Measurements from ENCODE around the gene FCHO2. TPM values are rescaled to one million over a fixed set of nuclear protein-coding genes. Genes with fewer than 3 reads are reported as not detected.

Gene FCHO2
- total RNA-seq, 1 donor from 2014 or later, result 30.2 TPM

DNA sequence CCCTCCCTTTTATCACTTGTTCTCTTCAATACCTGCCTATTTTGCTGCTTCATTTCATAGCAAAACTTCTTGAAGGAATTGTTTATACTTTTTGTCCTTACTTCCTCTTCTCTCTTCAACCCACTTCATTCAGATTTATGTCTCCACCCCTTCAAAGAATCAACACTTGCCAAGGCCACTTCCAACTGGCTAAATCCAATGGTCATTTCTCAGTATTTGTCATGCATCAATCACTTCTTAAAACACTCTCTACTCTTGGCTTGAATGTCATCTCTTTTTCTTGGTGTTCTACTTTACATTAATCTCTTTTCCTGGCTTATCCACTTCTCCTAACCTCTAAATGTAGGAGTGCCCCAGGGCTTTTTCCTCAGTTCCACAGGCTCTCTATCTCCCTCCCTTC lies 8.3 kb upstream of the FCHO2 start:
- peaks cover 3% of the 10 kb centered on the region for H3K27me3 Mint-ChIP-seq
- no peak overlapping the region for H3K27ac Mint-ChIP-seq
- H3K36me3 Mint-ChIP-seq (ENCODE audit: insufficient read depth), result no peaks in the 10 kb centered on the region
- H3K9me3 Mint-ChIP-seq (ENCODE audit: low read depth), result no peaks in the 10 kb centered on the region
- H3K4me3 Mint-ChIP-seq (ENCODE audit: low read depth), result no peak overlapping the region
- no peaks in the 10 kb centered on the region for H3K4me1 Mint-ChIP-seq (ENCODE audit: low read depth)
- TF ChIP-seq, protein P1, sequence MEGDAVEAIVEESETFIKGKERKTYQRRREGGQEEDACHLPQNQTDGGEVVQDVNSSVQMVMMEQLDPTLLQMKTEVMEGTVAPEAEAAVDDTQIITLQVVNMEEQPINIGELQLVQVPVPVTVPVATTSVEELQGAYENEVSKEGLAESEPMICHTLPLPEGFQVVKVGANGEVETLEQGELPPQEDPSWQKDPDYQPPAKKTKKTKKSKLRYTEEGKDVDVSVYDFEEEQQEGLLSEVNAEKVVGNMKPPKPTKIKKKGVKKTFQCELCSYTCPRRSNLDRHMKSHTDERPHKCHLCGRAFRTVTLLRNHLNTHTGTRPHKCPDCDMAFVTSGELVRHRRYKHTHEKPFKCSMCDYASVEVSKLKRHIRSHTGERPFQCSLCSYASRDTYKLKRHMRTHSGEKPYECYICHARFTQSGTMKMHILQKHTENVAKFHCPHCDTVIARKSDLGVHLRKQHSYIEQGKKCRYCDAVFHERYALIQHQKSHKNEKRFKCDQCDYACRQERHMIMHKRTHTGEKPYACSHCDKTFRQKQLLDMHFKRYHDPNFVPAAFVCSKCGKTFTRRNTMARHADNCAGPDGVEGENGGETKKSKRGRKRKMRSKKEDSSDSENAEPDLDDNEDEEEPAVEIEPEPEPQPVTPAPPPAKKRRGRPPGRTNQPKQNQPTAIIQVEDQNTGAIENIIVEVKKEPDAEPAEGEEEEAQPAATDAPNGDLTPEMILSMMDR (IDR thresholded peaks at IDR 0.05; ENCODE audit: unreplicated experiment), result no peak
- DNase-seq (ENCODE audit: low spot score, unreplicated experiment), result no peak

DNA sequence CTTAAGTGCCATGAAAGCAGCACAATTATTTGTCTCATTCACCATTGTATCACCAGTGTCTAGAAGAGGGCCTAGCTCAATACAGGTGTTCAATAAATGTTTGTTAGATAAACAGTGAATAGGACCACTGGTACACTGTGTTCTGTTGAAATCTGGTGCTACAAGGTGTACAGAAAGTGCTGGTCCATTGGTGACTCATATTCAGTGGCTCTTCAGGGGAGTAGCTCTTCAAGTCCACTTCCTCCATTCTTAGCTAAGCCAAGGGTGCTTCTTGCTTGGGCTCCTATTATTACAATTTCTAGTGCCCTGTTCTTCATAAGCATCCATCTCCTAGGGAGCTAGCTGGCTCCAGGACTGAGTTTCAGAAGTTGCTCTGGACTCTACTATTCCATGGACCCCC lies 6.4 kb upstream of the FCHO2 start:
- TF ChIP-seq, protein P1 (IDR thresholded peaks at IDR 0.05; ENCODE audit: unreplicated experiment), result no peak
- no peak for DNase-seq (ENCODE audit: low spot score, unreplicated experiment)
- Mint-ChIP-seq H3K36me3 (ENCODE audit: insufficient read depth) (no peaks in the 10 kb centered on the region), H3K27me3 (peaks cover 6% of the 10 kb centered on the region), H3K4me3 (ENCODE audit: low read depth) (no peak overlapping the region), H3K9me3 (ENCODE audit: low read depth) (no peaks in the 10 kb centered on the region), H3K4me1 (ENCODE audit: low read depth) (peaks cover 7% of the 10 kb centered on the region), H3K27ac (no peak overlapping the region)

DNA sequence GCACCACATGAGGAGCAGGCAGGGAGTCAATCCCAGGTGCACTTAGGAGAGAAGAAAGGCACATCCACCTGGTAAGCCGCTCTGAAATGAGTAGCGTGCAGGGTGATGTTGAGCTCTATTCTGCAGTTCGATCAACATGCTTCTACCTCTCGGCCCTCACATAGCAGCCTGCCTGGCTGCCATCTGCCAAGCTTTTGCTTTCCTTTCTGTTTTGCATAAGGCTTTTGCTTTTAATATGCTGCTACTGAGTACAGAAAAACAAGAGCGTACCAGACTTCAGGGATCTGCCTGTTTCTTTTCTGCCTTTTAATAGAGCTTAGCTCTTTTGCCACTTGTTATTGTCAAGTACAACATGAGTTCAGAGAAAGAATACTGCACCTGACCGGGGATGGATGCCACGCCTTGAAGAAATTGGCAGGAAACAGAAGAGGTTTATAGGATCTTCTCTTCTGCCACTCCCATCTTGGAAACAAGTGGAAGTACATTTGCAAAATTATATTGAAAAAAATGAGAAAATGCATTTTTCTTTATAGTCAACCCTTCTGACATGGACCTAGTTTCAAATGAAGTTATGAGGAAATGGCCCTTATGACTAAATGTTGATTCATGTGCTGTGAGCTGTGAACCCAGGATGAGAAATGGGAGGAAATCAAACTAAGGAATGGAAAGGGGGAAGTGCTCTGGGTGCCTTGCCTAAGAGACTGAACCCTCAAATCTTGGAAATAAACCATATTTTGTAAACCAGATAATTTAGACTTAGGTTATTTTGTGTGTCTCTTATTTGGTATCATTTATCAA lies 4.0 kb upstream of the FCHO2 start:
- Mint-ChIP-seq H3K4me3 (ENCODE audit: low read depth) (no peak overlapping the region), H3K36me3 (ENCODE audit: insufficient read depth) (no peaks in the 10 kb centered on the region), H3K27ac (no peak overlapping the region), H3K4me1 (ENCODE audit: low read depth) (peaks cover 14% of the 10 kb centered on the region), H3K9me3 (ENCODE audit: low read depth) (no peaks in the 10 kb centered on the region), H3K27me3 (peaks cover 6% of the 10 kb centered on the region)
- DNase-seq (ENCODE audit: low spot score, unreplicated experiment), result no peak
- TF ChIP-seq, protein P1 (IDR thresholded peaks at IDR 0.05; ENCODE audit: unreplicated experiment), result no peak

DNA sequence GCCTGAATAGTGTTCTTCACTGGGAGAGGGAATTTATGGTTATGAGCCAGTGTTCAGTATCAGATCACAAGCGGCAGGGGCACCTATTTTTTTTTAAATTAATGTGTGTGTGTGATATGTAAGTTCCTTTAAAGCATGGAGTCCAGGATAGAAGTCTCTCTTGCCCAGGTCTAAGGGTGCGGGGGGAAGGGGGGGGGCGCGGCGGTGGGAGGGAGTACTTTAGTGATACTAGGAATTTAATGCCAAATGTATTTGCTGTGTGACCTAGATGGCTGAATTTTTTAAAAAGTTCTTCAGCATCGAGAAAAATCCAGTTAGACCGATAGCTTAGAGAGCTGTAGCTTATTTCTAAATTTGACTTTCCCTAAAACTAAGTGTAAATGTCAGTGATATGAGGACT lies 1.5 kb upstream of the FCHO2 start:
- DNase-seq (ENCODE audit: low spot score, unreplicated experiment), result no peak
- TF ChIP-seq, protein P1 (IDR thresholded peaks at IDR 0.05; ENCODE audit: unreplicated experiment), result no peak
- no peaks in the 10 kb centered on the region for H3K9me3 Mint-ChIP-seq (ENCODE audit: low read depth)
- peak overlapping the region; percentile 52 for H3K4me3 Mint-ChIP-seq (ENCODE audit: low read depth)
- H3K27ac Mint-ChIP-seq, result no peak overlapping the region
- H3K27me3 Mint-ChIP-seq, result peaks cover 3% of the 10 kb centered on the region
- peaks cover 25% of the 10 kb centered on the region for H3K4me1 Mint-ChIP-seq (ENCODE audit: low read depth)
- H3K36me3 Mint-ChIP-seq (ENCODE audit: insufficient read depth), result peaks cover 1% of the 10 kb centered on the region

DNA sequence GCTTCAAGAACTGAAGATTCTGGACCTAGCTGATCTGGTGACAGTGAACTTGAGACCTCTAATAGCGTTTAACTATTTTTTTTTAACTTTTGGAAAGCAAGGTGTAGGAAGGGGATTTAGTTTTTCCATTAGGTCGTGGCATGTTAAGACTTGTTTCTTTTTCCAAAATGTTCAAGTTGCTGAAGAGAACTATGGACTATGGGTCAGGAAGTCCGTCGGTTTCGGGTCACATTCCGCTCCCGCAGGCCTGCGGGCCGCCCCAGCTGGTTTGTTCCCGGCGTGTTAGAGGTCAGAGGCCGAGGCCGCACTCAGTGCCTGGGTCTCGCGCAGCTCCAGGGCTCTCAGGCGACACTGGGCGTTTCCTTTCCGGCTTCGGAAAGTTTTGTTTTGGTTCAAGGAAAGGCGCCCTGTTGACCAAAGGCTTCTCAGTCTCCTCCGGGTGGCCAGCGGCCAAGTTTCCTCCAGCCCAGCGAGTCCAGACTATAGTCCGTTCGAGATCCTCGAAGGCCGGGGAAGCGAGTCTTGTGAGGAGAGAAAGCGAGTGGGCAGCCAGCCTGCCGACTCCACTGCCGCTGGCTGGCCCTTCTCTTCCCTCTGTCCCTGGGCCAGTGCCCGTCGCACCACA lies 586 bp upstream of the FCHO2 start:
- Mint-ChIP-seq H3K4me1 (ENCODE audit: low read depth) (peaks cover 25% of the 10 kb centered on the region), H3K27ac (peak overlapping the region; percentile 98), H3K27me3 (peaks cover 3% of the 10 kb centered on the region), H3K4me3 (ENCODE audit: low read depth) (peak overlapping the region; percentile 88), H3K36me3 (ENCODE audit: insufficient read depth) (peaks cover 1% of the 10 kb centered on the region), H3K9me3 (ENCODE audit: low read depth) (no peaks in the 10 kb centered on the region)
- DNase-seq (ENCODE audit: low spot score, unreplicated experiment), result peak; percentile 26
- TF ChIP-seq, protein P1 (IDR thresholded peaks at IDR 0.05; ENCODE audit: unreplicated experiment), result no peak
